ENCODE measurements around the gene RXFP1. TPM values are rescaled to one million over a fixed set of nuclear protein-coding genes. Genes with fewer than 3 reads are reported as not detected.
"Not testable (repeated sequence)": the region's sequence is repeated elsewhere in the genome, so short reads cannot be mapped to it uniquely, and the experiment has no call there.

RXFP1 gene
- total RNA-seq, 1 donor from 2014 or later: not detected

DNA sequence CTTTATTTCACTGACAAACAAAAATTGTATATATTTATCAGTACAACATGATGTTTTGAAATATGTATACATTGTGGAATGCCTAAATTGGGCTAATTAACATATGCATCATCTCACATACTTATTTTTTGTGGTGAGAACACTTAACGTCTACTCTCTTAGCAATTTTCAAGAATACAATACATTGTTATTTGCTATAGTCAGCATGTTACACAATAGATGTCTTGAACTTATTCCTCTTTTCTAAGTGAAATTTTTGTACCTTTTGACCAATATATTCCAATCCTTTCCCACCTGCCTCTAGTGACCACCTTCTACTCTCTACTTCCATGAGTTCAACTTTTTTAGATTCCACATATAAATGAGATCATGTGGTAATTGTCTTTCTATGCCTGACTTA, 114.9 kb downstream of the RXFP1 start:
- no peak overlapping the region for H3K27ac Mint-ChIP-seq
- no peaks in the 10 kb centered on the region for H3K9me3 Mint-ChIP-seq
- no peaks in the 10 kb centered on the region for H3K4me1 Mint-ChIP-seq (ENCODE audit: low read depth)
- peaks cover 10% of the 10 kb centered on the region for H3K27me3 Mint-ChIP-seq (ENCODE audit: insufficient read depth)
- intact Hi-C loops (cut with micrococcal nuclease): no loop called here
- H3K36me3 Mint-ChIP-seq (ENCODE audit: low read depth): no peaks in the 10 kb centered on the region
- no peak for DNase-seq (ENCODE audit: low spot score)
- no peak overlapping the region for H3K4me3 Mint-ChIP-seq

DNA sequence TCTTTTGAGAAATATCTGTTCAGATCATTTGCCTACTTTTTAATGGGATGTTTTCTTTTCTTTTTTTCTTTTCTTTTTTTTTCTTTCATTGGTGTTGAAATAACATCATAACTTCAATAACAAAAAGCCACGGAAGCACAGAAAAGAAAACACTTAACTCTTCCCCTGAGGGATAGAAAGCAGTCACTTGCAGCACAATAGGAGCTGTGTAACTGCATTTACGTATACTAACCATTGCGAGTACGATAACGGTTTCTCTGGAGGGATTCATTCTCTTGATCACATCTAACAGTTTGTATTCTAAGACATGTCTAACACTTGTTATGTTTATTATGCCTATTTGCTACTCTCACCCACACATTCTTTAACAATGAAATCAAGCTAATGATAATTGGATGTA, 122.7 kb downstream of the RXFP1 start:
- DNase-seq (ENCODE audit: low spot score): no peak
- intact Hi-C loops (cut with micrococcal nuclease): no loop called here
- no peaks in the 10 kb centered on the region for H3K36me3 Mint-ChIP-seq (ENCODE audit: low read depth)
- peaks cover 13% of the 10 kb centered on the region for H3K27me3 Mint-ChIP-seq (ENCODE audit: insufficient read depth)
- no peak overlapping the region for H3K27ac Mint-ChIP-seq
- H3K9me3 Mint-ChIP-seq: no peaks in the 10 kb centered on the region
- H3K4me1 Mint-ChIP-seq (ENCODE audit: low read depth): no peaks in the 10 kb centered on the region
- no peak overlapping the region for H3K4me3 Mint-ChIP-seq

GRCh38 chr4:158644760-158645159, 123.1 kb downstream of the RXFP1 start:
- Mint-ChIP-seq H3K36me3 (ENCODE audit: low read depth) (no peaks in the 10 kb centered on the region), H3K9me3 (no peaks in the 10 kb centered on the region)

DNA sequence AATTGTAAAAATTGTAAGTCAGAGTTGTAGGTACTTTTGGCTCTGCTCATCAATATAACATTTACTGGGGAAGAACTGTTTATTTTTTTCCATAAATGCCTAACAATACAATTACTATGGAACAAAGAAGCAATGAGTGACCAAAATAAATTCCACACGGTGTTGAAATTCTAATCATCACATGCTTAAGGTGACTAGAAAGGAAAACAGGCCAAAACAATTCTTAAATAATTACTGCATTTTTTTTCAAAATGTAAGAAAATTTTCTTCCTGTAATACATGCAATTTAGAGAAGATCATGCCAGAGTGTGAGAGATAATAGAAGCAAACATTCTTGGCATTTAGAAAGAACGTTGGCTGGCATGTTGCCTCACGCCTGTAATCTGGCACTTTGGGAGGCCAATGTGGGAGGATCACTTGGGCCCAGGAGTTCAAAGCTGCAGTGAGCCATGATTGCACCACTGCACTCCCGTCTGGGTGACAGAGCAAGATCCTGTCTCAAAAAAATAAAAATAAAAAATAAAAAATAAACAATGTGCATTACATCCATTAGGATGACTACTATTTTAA, 127.5 kb downstream of the RXFP1 start:
- H3K9me3 Mint-ChIP-seq: no peaks in the 10 kb centered on the region
- no peak overlapping the region for H3K27ac Mint-ChIP-seq
- H3K4me3 Mint-ChIP-seq: no peak overlapping the region
- H3K36me3 Mint-ChIP-seq (ENCODE audit: low read depth): no peaks in the 10 kb centered on the region
- intact Hi-C loops (cut with micrococcal nuclease): no loop called here
- H3K4me1 Mint-ChIP-seq (ENCODE audit: low read depth): peaks cover 8% of the 10 kb centered on the region
- no peak for DNase-seq (ENCODE audit: low spot score)
- peaks cover 14% of the 10 kb centered on the region for H3K27me3 Mint-ChIP-seq (ENCODE audit: insufficient read depth)

More at GRCh38 chr4:158644760-158645159, 123.1 kb downstream of the RXFP1 start:
- Mint-ChIP-seq H3K4me1 (ENCODE audit: low read depth) (no peaks in the 10 kb centered on the region), H3K4me3 (no peak overlapping the region), H3K27ac (no peak overlapping the region), H3K27me3 (ENCODE audit: insufficient read depth) (peaks cover 13% of the 10 kb centered on the region)
- intact Hi-C loops (cut with micrococcal nuclease): no loop called here
- DNase-seq (ENCODE audit: low spot score): no peak

- intact Hi-C loops (cut with micrococcal nuclease): no loop called here
- H3K4me3 Mint-ChIP-seq: peak overlapping the region; percentile 0
Measured at GRCh38 chr4:158652920-158653319, 131.2 kb downstream of the RXFP1 start.

GRCh38 chr4:158656439-158656838, 134.8 kb downstream of the RXFP1 start:
- Mint-ChIP-seq H3K4me1 (ENCODE audit: low read depth) (peaks cover 8% of the 10 kb centered on the region), H3K36me3 (ENCODE audit: low read depth) (no peaks in the 10 kb centered on the region), H3K27me3 (ENCODE audit: insufficient read depth) (peaks cover 2% of the 10 kb centered on the region), H3K4me3 (no peak overlapping the region), H3K27ac (no peak overlapping the region), H3K9me3 (no peaks in the 10 kb centered on the region)
- intact Hi-C loops (cut with micrococcal nuclease): no loop called here
- no peak for DNase-seq (ENCODE audit: low spot score)

More at GRCh38 chr4:158652920-158653319, 131.2 kb downstream of the RXFP1 start:
- Mint-ChIP-seq H3K4me1 (ENCODE audit: low read depth) (peaks cover 8% of the 10 kb centered on the region), H3K27ac (no peak overlapping the region), H3K27me3 (ENCODE audit: insufficient read depth) (peaks cover 4% of the 10 kb centered on the region), H3K9me3 (no peaks in the 10 kb centered on the region), H3K36me3 (ENCODE audit: low read depth) (no peaks in the 10 kb centered on the region)
- no peak for DNase-seq (ENCODE audit: low spot score)

DNA sequence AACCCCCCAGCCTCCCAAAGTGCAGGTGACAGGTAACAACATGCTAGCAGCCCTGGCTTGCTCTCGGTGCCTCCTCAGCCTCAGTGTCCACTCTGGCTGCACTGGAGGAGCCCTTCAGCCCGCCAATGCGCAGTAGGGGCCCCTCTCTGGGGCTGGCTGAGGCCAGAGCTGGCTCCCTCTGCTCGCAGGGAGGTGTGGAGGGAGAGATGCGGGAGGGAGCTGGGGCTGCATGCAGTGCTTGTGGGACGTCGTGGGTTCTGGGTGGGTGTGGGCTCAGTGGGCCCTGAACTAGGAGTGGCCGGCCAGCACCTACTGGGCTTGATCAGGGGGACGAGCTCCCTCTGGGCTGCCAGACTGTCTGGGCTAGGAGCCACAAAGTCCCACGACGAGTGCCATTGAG, 135.6 kb downstream of the RXFP1 start:
- Mint-ChIP-seq H3K27ac (no peak overlapping the region), H3K27me3 (ENCODE audit: insufficient read depth) (no peaks in the 10 kb centered on the region), H3K9me3 (no peaks in the 10 kb centered on the region), H3K4me3 (no peak overlapping the region), H3K4me1 (ENCODE audit: low read depth) (peaks cover 7% of the 10 kb centered on the region), H3K36me3 (ENCODE audit: low read depth) (no peaks in the 10 kb centered on the region)
- intact Hi-C loops (cut with micrococcal nuclease): no loop called here
- no peak for DNase-seq (ENCODE audit: low spot score)

- H3K4me1 Mint-ChIP-seq (ENCODE audit: low read depth); H3K36me3 Mint-ChIP-seq (ENCODE audit: low read depth); intact Hi-C loops (cut with micrococcal nuclease); H3K27me3 Mint-ChIP-seq (ENCODE audit: insufficient read depth); H3K27ac Mint-ChIP-seq; H3K4me3 Mint-ChIP-seq; H3K9me3 Mint-ChIP-seq; DNase-seq (ENCODE audit: low spot score): not testable (repeated sequence)
Measured at GRCh38 chr4:158663255-158663654, 141.6 kb downstream of the RXFP1 start.

- H3K36me3 Mint-ChIP-seq (ENCODE audit: low read depth): peaks cover 13% of the 10 kb centered on the region
- H3K4me1 Mint-ChIP-seq (ENCODE audit: low read depth); H3K27ac Mint-ChIP-seq; intact Hi-C loops (cut with micrococcal nuclease); H3K4me3 Mint-ChIP-seq; DNase-seq (ENCODE audit: low spot score); H3K9me3 Mint-ChIP-seq; H3K27me3 Mint-ChIP-seq (ENCODE audit: insufficient read depth): not testable (repeated sequence)
Measured at GRCh38 chr4:158663707-158664625, 142.3 kb downstream of the RXFP1 start.

DNA sequence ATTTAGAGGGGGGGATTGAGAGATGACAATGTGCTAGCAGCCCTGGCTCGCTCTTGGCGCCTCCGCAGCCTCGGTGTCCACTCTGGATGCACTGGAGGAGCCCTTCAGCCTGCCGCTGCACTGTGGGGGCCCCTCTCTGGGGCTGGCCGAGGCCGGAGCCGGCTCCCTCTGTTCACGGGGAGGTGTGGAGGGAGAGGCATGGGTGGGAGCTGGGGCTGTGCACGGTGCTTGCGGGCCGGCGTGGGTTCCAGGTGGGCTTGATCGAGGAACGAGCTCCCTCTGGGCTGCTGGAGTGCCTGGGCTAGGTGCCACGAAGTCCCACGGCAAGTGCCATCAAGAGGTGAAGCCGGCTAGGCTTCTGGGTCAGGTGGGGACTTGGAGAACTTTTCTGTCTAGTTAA, 143.1 kb downstream of the RXFP1 start:
- Mint-ChIP-seq H3K36me3 (ENCODE audit: low read depth) (peaks cover 16% of the 10 kb centered on the region), H3K27ac (no peak overlapping the region), H3K27me3 (ENCODE audit: insufficient read depth) (no peaks in the 10 kb centered on the region), H3K4me1 (ENCODE audit: low read depth) (peaks cover 10% of the 10 kb centered on the region), H3K4me3 (no peak overlapping the region), H3K9me3 (no peaks in the 10 kb centered on the region)
- intact Hi-C loops (cut with micrococcal nuclease): no loop called here
- DNase-seq (ENCODE audit: low spot score): no peak

DNA sequence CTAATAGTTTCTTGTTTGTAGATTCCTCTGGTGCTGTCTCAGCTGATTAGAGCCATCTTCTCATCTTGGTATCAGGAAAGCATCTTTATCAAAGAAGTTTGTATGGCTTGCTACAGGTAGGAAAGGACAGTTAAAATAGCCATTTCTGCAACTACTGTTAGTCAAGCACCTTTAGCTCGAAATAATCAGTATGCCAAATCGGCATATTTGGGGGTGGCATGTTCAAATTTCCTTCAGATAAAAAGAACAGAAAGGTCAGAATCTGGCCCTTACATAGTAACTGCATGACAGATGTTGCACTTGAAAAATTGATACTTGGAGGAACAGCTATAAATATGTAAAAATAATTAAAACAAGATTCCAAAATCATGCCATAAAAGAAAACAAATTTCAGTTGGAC, 145.2 kb downstream of the RXFP1 start:
- no peak overlapping the region for H3K27ac Mint-ChIP-seq
- peaks cover 22% of the 10 kb centered on the region for H3K36me3 Mint-ChIP-seq (ENCODE audit: low read depth)
- H3K4me1 Mint-ChIP-seq (ENCODE audit: low read depth): peaks cover 20% of the 10 kb centered on the region
- H3K27me3 Mint-ChIP-seq (ENCODE audit: insufficient read depth): peaks cover under 1% of the 10 kb centered on the region
- no peak for DNase-seq (ENCODE audit: low spot score)
- no peaks in the 10 kb centered on the region for H3K9me3 Mint-ChIP-seq
- H3K4me3 Mint-ChIP-seq: no peak overlapping the region
- intact Hi-C loops (cut with micrococcal nuclease): no loop called here

DNA sequence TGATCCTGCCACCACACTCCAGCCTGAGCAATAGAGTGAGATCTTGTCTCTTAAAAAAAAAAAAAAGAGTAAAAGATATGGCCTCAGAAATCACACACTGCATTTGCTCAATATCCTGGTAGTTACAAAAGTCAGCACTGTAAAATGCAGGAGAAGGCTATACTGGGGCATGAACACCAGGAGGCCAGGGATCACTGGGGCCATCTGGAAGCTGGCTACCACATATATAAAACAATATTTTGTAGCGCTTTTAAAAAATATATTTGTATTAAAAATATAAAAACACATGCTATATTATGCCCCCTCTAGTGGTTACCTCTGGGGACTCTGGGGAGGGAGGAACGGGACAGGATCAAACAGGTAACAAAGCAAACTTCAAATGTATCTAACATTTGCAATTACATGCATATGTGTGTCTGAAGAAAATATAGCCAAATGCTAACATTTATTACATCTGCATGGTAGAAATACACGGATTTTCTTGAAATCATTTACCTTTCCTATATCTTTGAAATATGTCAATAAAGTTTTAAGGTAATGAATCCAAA, 146.0 kb downstream of the RXFP1 start:
- Mint-ChIP-seq H3K4me3 (no peak overlapping the region), H3K4me1 (ENCODE audit: low read depth) (peaks cover 23% of the 10 kb centered on the region), H3K27ac (no peak overlapping the region), H3K36me3 (ENCODE audit: low read depth) (peaks cover 22% of the 10 kb centered on the region), H3K9me3 (no peaks in the 10 kb centered on the region), H3K27me3 (ENCODE audit: insufficient read depth) (peaks cover 2% of the 10 kb centered on the region)
- peak; percentile 16 for DNase-seq (ENCODE audit: low spot score)
- intact Hi-C loops (cut with micrococcal nuclease): no loop called here

- Mint-ChIP-seq H3K4me3 (peak overlapping the region; percentile 63), H3K9me3 (no peaks in the 10 kb centered on the region), H3K27ac (no peak overlapping the region), H3K4me1 (ENCODE audit: low read depth) (peaks cover 26% of the 10 kb centered on the region), H3K27me3 (ENCODE audit: insufficient read depth) (peaks cover 2% of the 10 kb centered on the region), H3K36me3 (ENCODE audit: low read depth) (peaks cover 22% of the 10 kb centered on the region)
- DNase-seq (ENCODE audit: low spot score): no peak
- intact Hi-C loops (cut with micrococcal nuclease): no loop called here
Measured at GRCh38 chr4:158669310-158669709, 147.6 kb downstream of the RXFP1 start.
